MM.1S (cell line): Measurements from ENCODE around the gene PFN2.

Source experiments
- DNase-seq: peaks from one replicate; pipeline ENCODE4 v3.0.0-alpha.2; 2015
- H2AFZ ChIP-seq: fragments of 300-600 bp; sonication (generic); 2 replicates; pipeline ENCODE4 v1.6.0; 2016; ENCODE audit warnings: antibody characterized with exemption, low read length
- H3F3A ChIP-seq: fragments of 300-600 bp; sonication (generic); 2 replicates; pipeline ENCODE4 v1.6.1; 2016; ENCODE audit warnings: mild to moderate bottlenecking, antibody characterized with exemption, low read length, moderate library complexity, mixed read lengths; ENCODE audit not compliant: insufficient read depth
- H3K27ac ChIP-seq: fragments of 300-600 bp; sonication (generic); 2 replicates; pipeline ENCODE4 v1.5.1; 2016; ENCODE audit warnings: mild to moderate bottlenecking, low read length
- H3K27me3 ChIP-seq: fragments of 300-600 bp; sonication (generic); replicated peaks from 2 replicates; pipeline ENCODE4 v1.6.0; 2016; ENCODE audit warnings: low read length; ENCODE audit not compliant: insufficient read depth
- H3K36me3 ChIP-seq: fragments of 300-600 bp; sonication (generic); replicated peaks from 2 replicates; pipeline ENCODE4 v1.6.1; 2016; ENCODE audit warnings: mild to moderate bottlenecking, low read length, mixed read lengths; ENCODE audit not compliant: insufficient read depth
- H3K4me1 ChIP-seq: fragments of 300-600 bp; sonication (generic); 2 replicates; pipeline ENCODE4 v1.6.1; 2016; ENCODE audit warnings: low read length, mixed read lengths
- H3K4me2 ChIP-seq: fragments of 300-600 bp; sonication (generic); 2 replicates; pipeline ENCODE4 v1.6.0; 2016; ENCODE audit warnings: low read depth, low read length
- H3K4me3 ChIP-seq: fragments of 300-600 bp; sonication (generic); 2 replicates; pipeline ENCODE4 v1.5.1; 2016; ENCODE audit warnings: low read length, mixed read lengths
- H3K79me2 ChIP-seq: fragments of 300-600 bp; sonication (generic); 2 replicates; pipeline ENCODE4 v1.6.1; 2016; ENCODE audit warnings: mixed run types, low read length, mixed read lengths
- H3K9ac ChIP-seq: fragments of 300-600 bp; sonication (generic); 2 replicates; pipeline ENCODE4 v1.6.1; 2016; ENCODE audit warnings: low read length, mixed read lengths
- H3K9me2 ChIP-seq: fragments of 300-600 bp; sonication (generic); replicated peaks from 2 replicates; pipeline ENCODE4 v1.6.1; 2016; ENCODE audit warnings: mild to moderate bottlenecking, low read length, mixed read lengths; ENCODE audit not compliant: insufficient read depth
- H3K9me3 ChIP-seq: fragments of 300-600 bp; sonication (generic); replicated peaks from 2 replicates; pipeline ENCODE4 v1.6.1; 2016; ENCODE audit warnings: mild to moderate bottlenecking, low read length, mixed read lengths; ENCODE audit not compliant: insufficient read depth
- H4K20me1 ChIP-seq: fragments of 300-600 bp; sonication (generic); 2 replicates; pipeline ENCODE4 v1.6.1; 2016; ENCODE audit warnings: mild to moderate bottlenecking, low read length, moderate library complexity, mixed read lengths; ENCODE audit not compliant: insufficient read depth
- EZH2 ChIP-seq: fragments of 300-600 bp; sonication (generic); optimal IDR thresholded peaks from 2 replicates; pipeline ENCODE3; 2017; ENCODE audit warnings: low read depth, mild to moderate bottlenecking, antibody characterized with exemption, low read length, mixed read lengths
- EZH2phosphoT487 ChIP-seq: fragments of 300-600 bp; sonication (generic); IDR thresholded peaks from 2 replicates; pipeline ENCODE4 v1.6.1; 2018; ENCODE audit warnings: antibody characterized with exemption, low read length
- TF ChIP-seq, protein P1 (sequence below): fragments of 300-600 bp; sonication (generic); IDR thresholded peaks from 2 replicates; pipeline ENCODE4 v1.5.1; 2016; ENCODE audit warnings: antibody characterized with exemption, low read length, mixed read lengths

The PFN2 gene

DNA sequence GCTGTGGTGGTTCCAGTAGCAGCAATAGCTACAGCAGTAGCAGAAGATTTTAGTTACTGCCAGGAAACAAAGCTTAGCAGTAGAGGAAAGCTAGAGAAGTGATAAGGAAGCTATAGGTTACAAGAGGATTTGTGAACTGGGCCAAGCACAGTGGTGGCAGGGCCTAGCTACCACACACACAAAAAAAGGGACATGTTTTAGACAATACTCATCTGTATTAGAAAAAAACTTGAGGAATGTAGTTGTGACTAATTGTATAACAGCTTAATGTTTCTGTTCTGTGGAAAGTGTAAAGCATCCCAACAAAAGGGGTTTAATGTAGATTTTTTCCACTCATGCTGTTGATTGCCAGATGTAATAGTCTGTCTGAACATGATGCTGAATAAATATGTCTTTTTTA is 29.9 kb upstream of the PFN2 start:
- no peaks in the 10 kb centered on the region for H4K20me1 ChIP-seq
- H3K36me3 ChIP-seq: no peaks in the 10 kb centered on the region
- no peaks in the 10 kb centered on the region for H3K4me1 ChIP-seq
- TF ChIP-seq, protein P1, sequence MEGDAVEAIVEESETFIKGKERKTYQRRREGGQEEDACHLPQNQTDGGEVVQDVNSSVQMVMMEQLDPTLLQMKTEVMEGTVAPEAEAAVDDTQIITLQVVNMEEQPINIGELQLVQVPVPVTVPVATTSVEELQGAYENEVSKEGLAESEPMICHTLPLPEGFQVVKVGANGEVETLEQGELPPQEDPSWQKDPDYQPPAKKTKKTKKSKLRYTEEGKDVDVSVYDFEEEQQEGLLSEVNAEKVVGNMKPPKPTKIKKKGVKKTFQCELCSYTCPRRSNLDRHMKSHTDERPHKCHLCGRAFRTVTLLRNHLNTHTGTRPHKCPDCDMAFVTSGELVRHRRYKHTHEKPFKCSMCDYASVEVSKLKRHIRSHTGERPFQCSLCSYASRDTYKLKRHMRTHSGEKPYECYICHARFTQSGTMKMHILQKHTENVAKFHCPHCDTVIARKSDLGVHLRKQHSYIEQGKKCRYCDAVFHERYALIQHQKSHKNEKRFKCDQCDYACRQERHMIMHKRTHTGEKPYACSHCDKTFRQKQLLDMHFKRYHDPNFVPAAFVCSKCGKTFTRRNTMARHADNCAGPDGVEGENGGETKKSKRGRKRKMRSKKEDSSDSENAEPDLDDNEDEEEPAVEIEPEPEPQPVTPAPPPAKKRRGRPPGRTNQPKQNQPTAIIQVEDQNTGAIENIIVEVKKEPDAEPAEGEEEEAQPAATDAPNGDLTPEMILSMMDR: no peak
- TF ChIP-seq EZH2: no peak
- no peak for TF ChIP-seq EZH2phosphoT487
- no peak overlapping the region for H2AFZ ChIP-seq
- H3F3A ChIP-seq: no peaks in the 10 kb centered on the region
- no peaks in the 10 kb centered on the region for H3K9me3 ChIP-seq
- no peak for DNase-seq
- no peaks in the 10 kb centered on the region for H3K9me2 ChIP-seq
- H3K79me2 ChIP-seq: no peaks in the 10 kb centered on the region
- no peak overlapping the region for H3K27ac ChIP-seq
- no peak overlapping the region for H3K9ac ChIP-seq
- no peaks in the 10 kb centered on the region for H3K27me3 ChIP-seq
- H3K4me3 ChIP-seq: no peak overlapping the region
- H3K4me2 ChIP-seq: no peak overlapping the region

DNA sequence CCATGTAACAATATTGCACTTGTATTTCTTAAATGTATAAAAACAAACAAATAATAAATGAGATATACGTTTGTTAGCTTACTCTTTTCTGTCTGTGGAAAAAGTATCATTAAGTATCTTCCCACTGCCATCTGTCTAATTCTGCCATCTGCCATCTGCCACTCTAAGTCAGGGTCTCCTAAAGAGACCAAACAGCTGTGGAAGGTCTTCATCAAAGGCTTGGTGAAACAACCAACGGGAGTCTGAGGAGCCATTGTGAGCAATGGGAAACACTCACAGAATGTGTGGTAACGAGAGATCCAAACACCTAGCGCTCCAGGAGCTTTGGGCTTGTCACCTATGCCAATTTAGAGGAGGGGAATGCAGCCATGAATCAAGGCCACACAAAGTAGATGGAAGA is 28.7 kb upstream of the PFN2 start:
- no peak overlapping the region for H2AFZ ChIP-seq
- no peaks in the 10 kb centered on the region for H3K9me3 ChIP-seq
- DNase-seq: no peak
- no peaks in the 10 kb centered on the region for H3K36me3 ChIP-seq
- no peak for TF ChIP-seq EZH2phosphoT487
- TF ChIP-seq, protein P1: no peak
- no peak for TF ChIP-seq EZH2
- no peaks in the 10 kb centered on the region for H4K20me1 ChIP-seq
- H3K4me1 ChIP-seq: no peaks in the 10 kb centered on the region
- H3K27ac ChIP-seq: no peak overlapping the region
- no peaks in the 10 kb centered on the region for H3K9me2 ChIP-seq
- H3K9ac ChIP-seq: no peak overlapping the region
- no peak overlapping the region for H3K4me3 ChIP-seq
- no peaks in the 10 kb centered on the region for H3K79me2 ChIP-seq
- no peaks in the 10 kb centered on the region for H3F3A ChIP-seq
- H3K4me2 ChIP-seq: no peak overlapping the region
- H3K27me3 ChIP-seq: no peaks in the 10 kb centered on the region

DNA sequence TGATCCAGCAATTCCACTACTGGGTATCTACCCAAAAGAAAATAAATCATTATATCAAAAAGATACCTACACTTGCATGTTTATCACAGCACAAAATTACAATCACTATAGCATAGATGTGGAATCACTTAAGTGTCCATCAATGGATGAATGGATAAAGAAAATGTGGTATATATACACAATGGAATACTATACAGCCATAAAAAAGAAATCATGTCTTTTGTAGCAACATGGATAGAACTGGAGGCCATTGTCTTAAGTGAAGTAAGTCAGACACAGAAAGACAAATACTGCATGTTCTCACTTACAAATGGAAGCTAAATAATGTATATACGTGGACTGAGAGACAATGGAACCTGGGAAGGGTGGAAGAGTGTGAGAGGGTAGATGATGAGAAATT is 28.3 kb upstream of the PFN2 start:
- Histone ChIP-seq H3K4me2 (no peak overlapping the region), H3K9me3 (no peaks in the 10 kb centered on the region), H3K4me3 (no peak overlapping the region), H3K4me1 (no peaks in the 10 kb centered on the region), H2AFZ (no peak overlapping the region), H3K9ac (no peak overlapping the region), H3K36me3 (no peaks in the 10 kb centered on the region), H3K9me2 (no peaks in the 10 kb centered on the region), H4K20me1 (no peaks in the 10 kb centered on the region), H3F3A (no peaks in the 10 kb centered on the region), H3K27ac (no peak overlapping the region), H3K79me2 (no peaks in the 10 kb centered on the region), H3K27me3 (no peaks in the 10 kb centered on the region)
- TF ChIP-seq, protein P1: no peak
- TF ChIP-seq EZH2 (no peak), EZH2phosphoT487 (no peak)
- no peak for DNase-seq
